Uterus (tissue), 4 donors: Measurements from ENCODE around the gene TTLL12. TPM values are rescaled to one million over a fixed set of nuclear protein-coding genes. Genes with fewer than 3 reads are reported as not detected.

Source experiments
- DNase-seq, 2 donors: peaks; one replicate each; pipeline ENCODE4 v3.0.0-alpha.2; 2019 to 2020
- H3K27ac ChIP-seq, 2 donors: fragments of 200-600 bp; sonication (generic); 1 replicate in 1 of 2; 2 replicates in 1 of 2; pipeline ENCODE4 v1.5.1; 2016 to 2018
- H3K27me3 ChIP-seq, 2 donors: fragments of 200-600 bp; sonication (generic); one replicate each; pipeline ENCODE4 v1.5.1; 2018 to 2019; ENCODE audit warnings: control low read depth in 1 of 2
- H3K36me3 ChIP-seq, 2 donors: fragments of 200-600 bp; sonication (generic); one replicate each; pipeline ENCODE4 v1.5.1; 2019; ENCODE audit warnings: control low read depth in 1 of 2
- H3K4me1 ChIP-seq, 2 donors: fragments of 200-600 bp; sonication (generic); one replicate each; pipeline ENCODE4 v1.5.1; 2018 to 2019; ENCODE audit warnings: control low read depth in 1 of 2
- H3K4me3 ChIP-seq, 2 donors: fragments of 200-600 bp; sonication (generic); 1 replicate in 1 of 2; 2 replicates in 1 of 2; pipeline ENCODE4 v1.5.1; 2018 to 2019; ENCODE audit warnings: mild to moderate bottlenecking in 1 of 2
- H3K9me3 ChIP-seq, 2 donors: fragments of 200-600 bp; sonication (generic); one replicate each; pipeline ENCODE4 v1.5.1; 2019; ENCODE audit warnings: control low read depth in 1 of 2
- POLR2A ChIP-seq, 2 donors: fragments of 450-650 bp; IDR thresholded peaks; one replicate each; pipeline ENCODE4 v1.6.1; 2016; ENCODE audit warnings: antibody characterized with exemption in 2 of 2, mild to moderate bottlenecking in 1 of 2, moderate library complexity in 1 of 2
- intact Hi-C: fragments of 100-400 bp; cut with DNase I; formaldehyde crosslinking; loops from one replicate; pipeline ENCODE4 v1.15.1; 2023; ENCODE audit warnings: low total_unique reads
- total RNA-seq, 4 donors: library from RNA; depleted of rRNA in 3 of 4; stranded (reverse); fragments of >200 nt in 3 of 4; gene quantifications; one replicate each; pipeline versions ENCODE4 v1.1.0 to v1.2.4, GENCODE V29; 2014 to 2023
- TF ChIP-seq, protein P1 (sequence below), 4 experiments: fragments of 200-600 bp in 2 of 4; fragments of 450-650 bp in 2 of 4; sonication (generic) in 2 of 4; IDR thresholded peaks; one replicate each; pipeline ENCODE4 v1.5.1; 2016 to 2019; ENCODE audit warnings: antibody characterized with exemption in 4 of 4, mild to moderate bottlenecking in 2 of 4, moderate library complexity in 1 of 4
- donor health status: DM: yes; HTN: yes; CAD: no.

TTLL12 gene
- total RNA-seq, 4 donors from 2014 or later = 6.7 to 29.7 (median 17.3) TPM

DNA sequence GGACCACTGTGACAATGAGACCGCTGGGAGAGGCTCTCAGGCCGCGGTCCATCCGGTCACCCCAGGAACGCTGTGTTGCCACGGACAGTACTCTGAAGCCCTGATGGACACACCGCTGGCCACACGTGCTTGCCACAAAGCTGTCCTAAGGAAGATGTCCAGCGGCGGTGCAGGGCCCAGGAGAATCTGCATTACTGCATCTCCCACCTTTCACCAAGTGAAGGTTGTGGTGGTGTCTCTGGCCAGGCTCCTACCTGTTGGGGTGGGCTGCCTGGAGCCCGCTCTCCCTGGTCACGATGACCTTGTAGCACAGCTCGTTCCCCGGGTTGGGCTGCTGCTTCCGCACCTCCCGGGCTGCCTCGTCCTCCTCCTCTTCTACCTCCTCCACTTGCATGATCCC lies 4.2 kb downstream of the TTLL12 start:
- H3K27ac ChIP-seq = no peak overlapping the region
- no peaks in the 10 kb centered on the region for H3K27me3 ChIP-seq
- no peaks in the 10 kb centered on the region for H3K36me3 ChIP-seq
- DNase-seq = no peak
- no peak for TF ChIP-seq POLR2A (IDR thresholded peaks at IDR 0.05)
- TF ChIP-seq, protein P1, sequence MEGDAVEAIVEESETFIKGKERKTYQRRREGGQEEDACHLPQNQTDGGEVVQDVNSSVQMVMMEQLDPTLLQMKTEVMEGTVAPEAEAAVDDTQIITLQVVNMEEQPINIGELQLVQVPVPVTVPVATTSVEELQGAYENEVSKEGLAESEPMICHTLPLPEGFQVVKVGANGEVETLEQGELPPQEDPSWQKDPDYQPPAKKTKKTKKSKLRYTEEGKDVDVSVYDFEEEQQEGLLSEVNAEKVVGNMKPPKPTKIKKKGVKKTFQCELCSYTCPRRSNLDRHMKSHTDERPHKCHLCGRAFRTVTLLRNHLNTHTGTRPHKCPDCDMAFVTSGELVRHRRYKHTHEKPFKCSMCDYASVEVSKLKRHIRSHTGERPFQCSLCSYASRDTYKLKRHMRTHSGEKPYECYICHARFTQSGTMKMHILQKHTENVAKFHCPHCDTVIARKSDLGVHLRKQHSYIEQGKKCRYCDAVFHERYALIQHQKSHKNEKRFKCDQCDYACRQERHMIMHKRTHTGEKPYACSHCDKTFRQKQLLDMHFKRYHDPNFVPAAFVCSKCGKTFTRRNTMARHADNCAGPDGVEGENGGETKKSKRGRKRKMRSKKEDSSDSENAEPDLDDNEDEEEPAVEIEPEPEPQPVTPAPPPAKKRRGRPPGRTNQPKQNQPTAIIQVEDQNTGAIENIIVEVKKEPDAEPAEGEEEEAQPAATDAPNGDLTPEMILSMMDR (IDR thresholded peaks at IDR 0.05) = no peak
- intact Hi-C loops = no loop called here
- H3K4me1 ChIP-seq = peaks cover 0 to 9% of the 10 kb centered on the region in 2 donors
- H3K9me3 ChIP-seq = no peaks in the 10 kb centered on the region
- no peak overlapping the region for H3K4me3 ChIP-seq

- H3K27me3 ChIP-seq = no peaks in the 10 kb centered on the region
- no peak for TF ChIP-seq POLR2A (IDR thresholded peaks at IDR 0.05)
- TF ChIP-seq, protein P1 (IDR thresholded peaks at IDR 0.05) = no peak
- intact Hi-C loops = no loop called here
- no peaks in the 10 kb centered on the region for H3K9me3 ChIP-seq
- H3K27ac ChIP-seq = no peak overlapping the region
- DNase-seq = no peak
- no peak overlapping the region for H3K4me3 ChIP-seq
- no peaks in the 10 kb centered on the region for H3K36me3 ChIP-seq
- H3K4me1 ChIP-seq = peaks cover 0 to 9% of the 10 kb centered on the region in 2 donors
Measured at GRCh38 chr22:43182118-43182517, 4.8 kb downstream of the TTLL12 start.

DNA sequence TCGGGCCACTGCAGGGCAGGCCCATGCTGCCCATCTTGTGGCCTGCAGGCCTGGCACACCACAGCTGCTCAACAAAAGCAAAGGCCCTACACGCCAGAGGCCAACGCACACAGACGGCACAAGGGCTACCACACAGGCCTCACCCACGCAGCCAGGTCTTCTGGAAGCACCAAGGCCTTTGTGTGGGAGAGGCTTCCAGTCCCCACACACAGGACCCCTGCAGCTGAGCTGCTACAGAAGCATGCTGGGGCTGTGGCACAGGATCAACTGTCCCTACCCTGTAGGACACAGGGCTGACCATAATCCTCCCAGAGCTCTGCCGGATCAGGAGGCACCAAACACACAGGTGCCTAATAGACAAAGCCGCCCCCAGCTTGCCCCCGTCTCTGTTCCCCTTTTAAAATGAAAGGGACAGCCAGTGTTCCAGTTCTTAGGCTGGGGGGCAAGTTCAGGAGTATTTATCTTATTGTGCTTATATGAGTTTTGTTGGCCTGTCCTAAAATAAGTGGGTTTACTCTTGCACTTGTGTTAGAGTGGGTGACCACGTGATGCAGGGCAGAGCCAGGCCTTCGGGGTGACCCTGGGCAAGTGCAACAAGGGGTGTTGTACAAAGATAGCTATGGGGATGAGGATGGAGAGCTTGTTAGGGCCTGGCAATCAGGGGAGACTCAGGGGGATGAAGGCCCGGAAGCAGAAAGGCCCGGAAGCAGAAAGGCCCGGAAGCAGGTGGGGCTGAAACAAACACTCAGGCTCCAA lies 5.4 kb downstream of the TTLL12 start:
- DNase-seq = no peak
- Histone ChIP-seq H3K27me3 (no peaks in the 10 kb centered on the region), H3K9me3 (no peaks in the 10 kb centered on the region), H3K36me3 (no peaks in the 10 kb centered on the region), H3K4me3 (no peak overlapping the region), H3K4me1 (peaks cover 0 to 9% of the 10 kb centered on the region in 2 donors), H3K27ac (no peak overlapping the region)
- TF ChIP-seq POLR2A (IDR thresholded peaks at IDR 0.05) = no peak
- TF ChIP-seq, protein P1 (IDR thresholded peaks at IDR 0.05) = no peak
- intact Hi-C loops = no loop called here

DNA sequence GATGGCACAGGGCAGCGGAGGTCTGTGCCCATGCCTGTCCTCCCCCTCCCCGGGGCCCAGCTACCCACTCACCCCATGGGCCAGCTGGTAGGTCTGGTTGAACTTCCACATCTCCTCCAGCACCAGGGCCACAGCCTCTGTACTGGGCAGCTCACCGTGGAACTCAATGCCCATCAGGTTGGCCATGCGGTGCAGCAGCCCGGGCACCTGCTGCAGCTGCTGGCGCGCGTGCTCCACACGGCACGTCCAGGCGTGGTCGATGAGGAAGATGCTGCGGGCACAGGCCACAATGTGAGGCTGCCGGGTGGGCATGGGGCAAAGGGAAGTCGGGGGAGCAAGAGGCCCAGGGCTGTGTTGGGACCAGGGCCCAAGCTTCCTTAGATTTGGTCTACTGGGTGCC lies 6.3 kb downstream of the TTLL12 start:
- peaks cover 0 to 3% of the 10 kb centered on the region in 2 donors for H3K4me1 ChIP-seq
- TF ChIP-seq, protein P1 (IDR thresholded peaks at IDR 0.05) = no peak
- TF ChIP-seq POLR2A (IDR thresholded peaks at IDR 0.05) = no peak
- no peak for DNase-seq
- intact Hi-C loops = no loop called here
- no peaks in the 10 kb centered on the region for H3K9me3 ChIP-seq
- H3K36me3 ChIP-seq = no peaks in the 10 kb centered on the region
- H3K27me3 ChIP-seq = no peaks in the 10 kb centered on the region
- no peak overlapping the region for H3K27ac ChIP-seq
- H3K4me3 ChIP-seq = no peak overlapping the region

DNA sequence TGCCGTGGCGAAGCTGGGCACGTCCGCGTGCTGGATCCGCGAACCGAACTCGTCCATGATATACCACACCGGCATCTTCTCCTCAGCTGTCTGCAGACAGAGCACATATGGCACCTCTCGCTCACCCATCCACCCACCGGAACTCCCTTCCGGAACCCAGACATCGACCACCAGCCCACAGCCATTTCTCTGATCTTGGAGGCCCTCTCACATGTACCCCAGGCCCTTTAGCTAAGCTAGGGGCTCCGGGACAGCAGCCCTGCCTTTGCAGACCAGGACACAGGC lies 7.1 kb downstream of the TTLL12 start:
- no peaks in the 10 kb centered on the region for H3K27me3 ChIP-seq
- DNase-seq = no peak
- no peak for TF ChIP-seq POLR2A (IDR thresholded peaks at IDR 0.05)
- TF ChIP-seq, protein P1 (IDR thresholded peaks at IDR 0.05) = no peak
- H3K27ac ChIP-seq = no peak overlapping the region
- H3K36me3 ChIP-seq = no peaks in the 10 kb centered on the region
- H3K4me3 ChIP-seq = no peak overlapping the region
- H3K4me1 ChIP-seq = no peaks in the 10 kb centered on the region
- no peaks in the 10 kb centered on the region for H3K9me3 ChIP-seq
- intact Hi-C loops = no loop called here
